ENCODE data around the gene TEDDM1. TPM values are rescaled to one million over a fixed set of nuclear protein-coding genes. Genes with fewer than 3 reads are reported as not detected.
A peak's percentile ranks its signal among the peaks of the same experiment; 100 is the strongest.

TEDDM1 gene
- total RNA-seq, 1 donor from 2014 or later = not detected

DNA sequence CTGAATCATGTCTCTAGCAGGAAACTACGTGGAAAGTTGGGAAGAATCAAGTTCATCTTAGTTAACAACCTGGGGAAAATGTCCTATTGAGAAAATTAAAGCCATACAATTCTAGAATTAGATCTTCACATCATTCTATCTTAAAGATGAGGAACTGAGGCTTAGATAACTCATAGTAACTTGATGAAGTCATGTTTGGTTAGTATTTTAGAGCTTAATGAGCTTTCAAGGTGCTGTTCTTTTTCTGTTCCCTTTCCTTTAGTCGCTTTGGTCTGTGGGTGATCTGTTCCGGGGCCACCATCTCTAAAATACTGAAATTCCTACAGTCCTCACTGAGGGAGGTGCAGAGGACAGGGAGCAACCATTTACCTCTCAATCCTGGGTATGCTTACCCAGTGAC, 4.6 kb downstream of the TEDDM1 start:
- Mint-ChIP-seq H3K4me1 (ENCODE audit: low read depth) (peaks cover 12% of the 10 kb centered on the region), H3K27ac (no peak overlapping the region), H3K27me3 (ENCODE audit: low read depth) (peaks cover 33% of the 10 kb centered on the region), H3K36me3 (ENCODE audit: low read depth) (peaks cover 3% of the 10 kb centered on the region), H3K9me3 (no peaks in the 10 kb centered on the region), H3K4me3 (ENCODE audit: low read depth) (no peak overlapping the region)
- intact Hi-C loops (cut with micrococcal nuclease) = loop anchor here (1.0 to 10.0 kb wide), 3 partner anchors 253 to 911 kb away; partner anchors contain the start of gene CACNA1E
- DNase-seq (ENCODE audit: low spot score) = no peak

DNA sequence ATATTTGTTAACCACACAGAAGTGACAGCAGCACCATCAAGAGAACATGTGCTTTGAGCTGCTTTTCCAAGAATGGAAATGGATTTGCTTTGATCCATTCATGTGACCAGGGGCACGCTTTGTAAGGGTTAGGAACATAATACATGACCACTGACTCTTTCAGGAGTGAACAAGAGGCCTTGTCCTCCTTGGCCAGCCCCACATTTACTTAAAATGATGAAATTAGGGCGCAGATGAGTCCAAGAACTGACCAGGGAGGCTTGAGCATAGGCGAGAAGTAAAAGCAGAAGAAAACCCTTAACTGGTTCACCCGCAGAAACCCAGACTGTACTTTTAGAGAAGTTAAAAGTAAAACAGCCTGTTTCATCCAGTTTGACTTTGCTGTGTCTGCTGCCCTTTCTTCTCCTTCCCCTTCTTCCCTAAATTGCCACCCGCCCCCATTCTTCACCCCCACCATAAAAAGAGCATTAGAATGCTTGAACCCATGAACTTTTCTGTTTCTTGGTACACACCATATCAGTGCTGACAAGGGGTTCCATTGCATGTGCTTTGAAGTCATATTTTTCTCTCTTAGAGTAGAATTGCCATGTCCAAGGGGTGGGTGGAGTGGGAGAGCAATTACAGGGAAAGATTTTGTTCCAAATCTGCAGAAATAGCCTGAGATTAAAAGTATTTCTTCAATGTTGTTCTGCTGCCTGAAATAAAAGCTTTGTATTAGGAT, 6.3 kb downstream of the TEDDM1 start:
- Mint-ChIP-seq H3K36me3 (ENCODE audit: low read depth) (peaks cover 15% of the 10 kb centered on the region), H3K27ac (no peak overlapping the region), H3K9me3 (no peaks in the 10 kb centered on the region), H3K4me3 (ENCODE audit: low read depth) (no peak overlapping the region), H3K4me1 (ENCODE audit: low read depth) (peaks cover 26% of the 10 kb centered on the region), H3K27me3 (ENCODE audit: low read depth) (peaks cover 43% of the 10 kb centered on the region)
- no peak for DNase-seq (ENCODE audit: low spot score)
- intact Hi-C loops (cut with micrococcal nuclease) = loop anchor here (5.0 to 10.0 kb wide), 4 partner anchors 92 to 909 kb away; partner anchors contain the start of gene CACNA1E

GRCh38 chr1:182392050-182393028, 8.1 kb downstream of the TEDDM1 start:
- intact Hi-C loops (cut with micrococcal nuclease) = loop anchor here (5.0 to 10.0 kb wide), 4 partner anchors 90 to 908 kb away; partner anchors contain the start of gene CACNA1E
- peaks cover 33% of the 10 kb centered on the region for H3K36me3 Mint-ChIP-seq (ENCODE audit: low read depth)
- peaks cover 36% of the 10 kb centered on the region for H3K4me1 Mint-ChIP-seq (ENCODE audit: low read depth)
- H3K27ac Mint-ChIP-seq = peak overlapping the region; percentile 11
- H3K27me3 Mint-ChIP-seq (ENCODE audit: low read depth) = peaks cover 37% of the 10 kb centered on the region
- DNase-seq (ENCODE audit: low spot score) = no peak
- H3K9me3 Mint-ChIP-seq = no peaks in the 10 kb centered on the region
- peak overlapping the region; percentile 67 for H3K4me3 Mint-ChIP-seq (ENCODE audit: low read depth)

DNA sequence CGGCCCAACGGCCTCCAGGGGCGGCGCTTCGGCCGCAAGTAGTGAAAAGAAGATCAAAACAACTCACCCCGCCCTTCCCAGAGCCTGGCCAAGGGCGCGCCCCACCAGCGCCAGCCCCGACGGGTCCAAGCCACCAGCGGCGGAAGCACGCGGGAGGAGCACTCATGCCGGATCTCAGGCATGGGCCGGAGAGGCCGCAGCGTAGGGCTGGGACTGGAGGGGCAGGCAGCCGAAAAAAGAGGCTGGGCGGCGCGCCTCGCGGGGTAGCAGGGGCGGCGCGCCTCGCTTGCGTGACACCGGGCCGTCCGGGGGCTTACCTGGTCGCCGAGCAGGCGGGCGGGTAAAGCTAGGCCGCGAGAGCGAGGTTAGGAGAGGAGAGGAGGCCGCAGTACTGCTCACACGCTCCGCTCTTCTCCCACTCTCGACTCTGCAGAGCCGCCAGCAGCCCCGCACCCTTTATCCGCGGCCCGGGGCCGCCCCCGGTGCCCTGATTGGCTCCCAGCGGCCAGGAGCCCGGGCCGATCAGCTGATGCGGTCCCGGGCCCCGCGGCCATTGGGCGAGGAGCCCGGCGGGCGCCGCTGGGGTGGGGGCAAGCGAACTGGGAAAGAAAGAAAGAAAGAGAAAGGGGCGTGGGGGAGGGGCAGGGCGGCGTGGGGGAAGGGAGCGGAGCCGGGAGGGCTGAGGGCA, 9.0 kb downstream of the TEDDM1 start, which contains the start of gene GLUL:
Gene GLUL (minus strand): TSS at position 429 of the 688 bp plus-strand sequence. CDS start 3,053 bp downstream, outside the sequence.
- Mint-ChIP-seq H3K4me1 (ENCODE audit: low read depth) (peaks cover 33% of the 10 kb centered on the region), H3K27me3 (ENCODE audit: low read depth) (peaks cover 33% of the 10 kb centered on the region), H3K9me3 (no peaks in the 10 kb centered on the region)

GRCh38 chr1:182391028-182391361, 9.5 kb downstream of the TEDDM1 start:
- Mint-ChIP-seq H3K4me1 (ENCODE audit: low read depth) (peaks cover 33% of the 10 kb centered on the region), H3K9me3 (no peaks in the 10 kb centered on the region), H3K36me3 (ENCODE audit: low read depth) (peaks cover 47% of the 10 kb centered on the region), H3K4me3 (ENCODE audit: low read depth) (peak overlapping the region; percentile 95), H3K27ac (peak overlapping the region; percentile 88), H3K27me3 (ENCODE audit: low read depth) (peaks cover 32% of the 10 kb centered on the region)
- intact Hi-C loops (cut with micrococcal nuclease) = loop anchor here (1.0 to 10.0 kb wide), 5 partner anchors 89 to 906 kb away; partner anchors contain the start of gene CACNA1E
- no peak for DNase-seq (ENCODE audit: low spot score)

More for the DNA sequence above, 9.0 kb downstream of the TEDDM1 start, which contains the start of gene GLUL:
- Mint-ChIP-seq H3K36me3 (ENCODE audit: low read depth) (peaks cover 42% of the 10 kb centered on the region), H3K27ac (peak within 1 kb of the TSS; percentile 88), H3K4me3 (ENCODE audit: low read depth) (peak within 1 kb of the TSS; percentile 95)
- peak; percentile 67 for DNase-seq (ENCODE audit: low spot score)
- intact Hi-C loops (cut with micrococcal nuclease) = loop anchor here (1.0 to 10.0 kb wide), 5 partner anchors 89 to 907 kb away; partner anchors contain the start of gene CACNA1E

- H3K4me3 Mint-ChIP-seq (ENCODE audit: low read depth) = peak overlapping the region; percentile 86
- no peaks in the 10 kb centered on the region for H3K9me3 Mint-ChIP-seq
- intact Hi-C loops (cut with micrococcal nuclease) = loop anchor here (5.0 to 10.0 kb wide), 4 partner anchors 87 to 905 kb away; partner anchors contain the start of gene CACNA1E
Observed at GRCh38 chr1:182389619-182390047, 10.8 kb downstream of the TEDDM1 start.

GRCh38 chr1:182388392-182389134, 11.9 kb downstream of the TEDDM1 start:
- intact Hi-C loops (cut with micrococcal nuclease) = no loop called here
- peaks cover 64% of the 10 kb centered on the region for H3K36me3 Mint-ChIP-seq (ENCODE audit: low read depth)

More at GRCh38 chr1:182389619-182390047, 10.8 kb downstream of the TEDDM1 start:
- Mint-ChIP-seq H3K36me3 (ENCODE audit: low read depth) (peaks cover 59% of the 10 kb centered on the region), H3K4me1 (ENCODE audit: low read depth) (peaks cover 33% of the 10 kb centered on the region), H3K27me3 (ENCODE audit: low read depth) (peaks cover 28% of the 10 kb centered on the region), H3K27ac (peak overlapping the region; percentile 30)
- DNase-seq (ENCODE audit: low spot score) = no peak

DNA sequence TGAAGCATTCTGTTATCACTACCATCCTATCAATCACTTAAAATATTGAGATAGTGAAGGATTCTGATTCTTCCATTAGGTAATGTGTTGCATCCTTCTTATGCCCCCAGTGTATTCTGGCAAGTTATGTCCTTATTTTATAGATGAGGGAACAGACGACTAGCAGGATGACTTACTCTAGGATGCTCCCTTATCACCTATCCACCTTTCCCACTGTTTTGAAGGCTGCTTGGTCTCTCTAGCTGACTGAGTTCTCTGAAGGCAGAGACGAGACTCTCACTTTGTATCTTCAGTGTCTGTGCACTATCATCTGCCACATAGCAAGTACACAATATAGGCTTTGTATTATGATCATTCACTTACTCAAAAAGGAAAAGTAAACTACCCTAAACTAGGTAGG, 12.9 kb downstream of the TEDDM1 start:
- Mint-ChIP-seq H3K4me3 (ENCODE audit: low read depth) (no peak overlapping the region), H3K36me3 (ENCODE audit: low read depth) (peaks cover 71% of the 10 kb centered on the region), H3K4me1 (ENCODE audit: low read depth) (peaks cover 29% of the 10 kb centered on the region), H3K9me3 (no peaks in the 10 kb centered on the region), H3K27ac (no peak overlapping the region), H3K27me3 (ENCODE audit: low read depth) (peaks cover 14% of the 10 kb centered on the region)
- DNase-seq (ENCODE audit: low spot score) = no peak
- intact Hi-C loops (cut with micrococcal nuclease) = no loop called here

More at GRCh38 chr1:182388392-182389134, 11.9 kb downstream of the TEDDM1 start:
- H3K27me3 Mint-ChIP-seq (ENCODE audit: low read depth) = peaks cover 23% of the 10 kb centered on the region
- DNase-seq (ENCODE audit: low spot score) = no peak
- H3K27ac Mint-ChIP-seq = no peak overlapping the region
- H3K4me1 Mint-ChIP-seq (ENCODE audit: low read depth) = peaks cover 33% of the 10 kb centered on the region
- H3K4me3 Mint-ChIP-seq (ENCODE audit: low read depth) = no peak overlapping the region
- no peaks in the 10 kb centered on the region for H3K9me3 Mint-ChIP-seq

- intact Hi-C loops (cut with micrococcal nuclease) = no loop called here
- Mint-ChIP-seq H3K36me3 (ENCODE audit: low read depth) (peaks cover 77% of the 10 kb centered on the region), H3K27ac (no peak overlapping the region), H3K4me1 (ENCODE audit: low read depth) (peaks cover 28% of the 10 kb centered on the region), H3K9me3 (no peaks in the 10 kb centered on the region), H3K27me3 (ENCODE audit: low read depth) (peaks cover 13% of the 10 kb centered on the region), H3K4me3 (ENCODE audit: low read depth) (no peak overlapping the region)
- no peak for DNase-seq (ENCODE audit: low spot score)
Observed at GRCh38 chr1:182386980-182387379, 13.5 kb downstream of the TEDDM1 start.

GRCh38 chr1:182385885-182386853, 14.3 kb downstream of the TEDDM1 start:
- Mint-ChIP-seq H3K9me3 (no peaks in the 10 kb centered on the region), H3K36me3 (ENCODE audit: low read depth) (peaks cover 80% of the 10 kb centered on the region), H3K27ac (no peak overlapping the region), H3K27me3 (ENCODE audit: low read depth) (peaks cover 12% of the 10 kb centered on the region), H3K4me3 (ENCODE audit: low read depth) (no peak overlapping the region), H3K4me1 (ENCODE audit: low read depth) (peaks cover 27% of the 10 kb centered on the region)
- intact Hi-C loops (cut with micrococcal nuclease) = no loop called here
- no peak for DNase-seq (ENCODE audit: low spot score)
